ENCODE results near the gene KRTAP5-2.
"Not testable (repeated sequence)": the region's sequence is repeated elsewhere in the genome, so short reads cannot be mapped to it uniquely, and the experiment has no call there.

KRTAP5-2 gene

GRCh38 chr11:1597994-1598380 lies at the start of gene KRTAP5-2:
KRTAP5-2 (minus strand) TSS chr11:1598294; CDS start chr11:1598250, 44 bp downstream.
- H3K4me3 Mint-ChIP-seq: no peak within 1 kb of the TSS
- peaks cover 6% of the 10 kb centered on the region for H3K4me1 Mint-ChIP-seq (ENCODE audit: low read depth)
- no peaks in the 10 kb centered on the region for H3K9me3 Mint-ChIP-seq
- DNase-seq: no peak
- H3K27me3 Mint-ChIP-seq: peaks cover 55% of the 10 kb centered on the region
- H3K36me3 Mint-ChIP-seq (ENCODE audit: low read depth): no peaks in the 10 kb centered on the region
- H3K27ac Mint-ChIP-seq: no peak within 1 kb of the TSS

- H3K36me3 Mint-ChIP-seq (ENCODE audit: low read depth); H3K4me1 Mint-ChIP-seq (ENCODE audit: low read depth); H3K27me3 Mint-ChIP-seq; DNase-seq; H3K9me3 Mint-ChIP-seq; H3K27ac Mint-ChIP-seq; H3K4me3 Mint-ChIP-seq: not testable (repeated sequence)
Observed at GRCh38 chr11:1646540-1646939, 48.4 kb upstream of the KRTAP5-2 start.

GRCh38 chr11:1645357-1645821 lies 47.3 kb upstream of the KRTAP5-2 start:
- Mint-ChIP-seq H3K4me1 (ENCODE audit: low read depth) (no peaks in the 10 kb centered on the region), H3K9me3 (no peaks in the 10 kb centered on the region), H3K36me3 (ENCODE audit: low read depth) (no peaks in the 10 kb centered on the region), H3K4me3 (no peak overlapping the region), H3K27me3 (peaks cover 6% of the 10 kb centered on the region), H3K27ac (no peak overlapping the region)
- DNase-seq: no peak

GRCh38 chr11:1644601-1645356 lies 46.7 kb upstream of the KRTAP5-2 start:
- peaks cover 12% of the 10 kb centered on the region for H3K27me3 Mint-ChIP-seq
- H3K9me3 Mint-ChIP-seq: no peaks in the 10 kb centered on the region
- no peaks in the 10 kb centered on the region for H3K4me1 Mint-ChIP-seq (ENCODE audit: low read depth)
- no peak overlapping the region for H3K27ac Mint-ChIP-seq
- H3K36me3 Mint-ChIP-seq (ENCODE audit: low read depth): no peaks in the 10 kb centered on the region
- no peak overlapping the region for H3K4me3 Mint-ChIP-seq
- no peak for DNase-seq

- no peak for DNase-seq
- no peaks in the 10 kb centered on the region for H3K9me3 Mint-ChIP-seq
- H3K27me3 Mint-ChIP-seq: peaks cover 16% of the 10 kb centered on the region
- H3K4me1 Mint-ChIP-seq (ENCODE audit: low read depth): no peaks in the 10 kb centered on the region
- no peak overlapping the region for H3K27ac Mint-ChIP-seq
- no peak overlapping the region for H3K4me3 Mint-ChIP-seq
- H3K36me3 Mint-ChIP-seq (ENCODE audit: low read depth): no peaks in the 10 kb centered on the region
Observed at GRCh38 chr11:1643146-1643690, 45.1 kb upstream of the KRTAP5-2 start.

- Mint-ChIP-seq H3K9me3 (no peaks in the 10 kb centered on the region), H3K27me3 (peaks cover 16% of the 10 kb centered on the region), H3K36me3 (ENCODE audit: low read depth) (no peaks in the 10 kb centered on the region), H3K4me1 (ENCODE audit: low read depth) (no peaks in the 10 kb centered on the region), H3K27ac (no peak overlapping the region), H3K4me3 (no peak overlapping the region)
- no peak for DNase-seq
Observed at GRCh38 chr11:1642288-1643145, 44.4 kb upstream of the KRTAP5-2 start.

GRCh38 chr11:1641096-1641495 lies 43.0 kb upstream of the KRTAP5-2 start:
- no peaks in the 10 kb centered on the region for H3K36me3 Mint-ChIP-seq (ENCODE audit: low read depth)

GRCh38 chr11:1640076-1640946 lies 42.2 kb upstream of the KRTAP5-2 start:
- no peaks in the 10 kb centered on the region for H3K4me1 Mint-ChIP-seq (ENCODE audit: low read depth)
- no peak overlapping the region for H3K27ac Mint-ChIP-seq
- no peak overlapping the region for H3K4me3 Mint-ChIP-seq
- H3K27me3 Mint-ChIP-seq: peaks cover 22% of the 10 kb centered on the region
- H3K36me3 Mint-ChIP-seq (ENCODE audit: low read depth): no peaks in the 10 kb centered on the region
- DNase-seq: peak; percentile 49
- no peaks in the 10 kb centered on the region for H3K9me3 Mint-ChIP-seq

More at GRCh38 chr11:1641096-1641495, 43.0 kb upstream of the KRTAP5-2 start:
- H3K9me3 Mint-ChIP-seq: no peaks in the 10 kb centered on the region
- peaks cover 16% of the 10 kb centered on the region for H3K27me3 Mint-ChIP-seq
- no peaks in the 10 kb centered on the region for H3K4me1 Mint-ChIP-seq (ENCODE audit: low read depth)
- no peak overlapping the region for H3K4me3 Mint-ChIP-seq
- H3K27ac Mint-ChIP-seq: no peak overlapping the region
- DNase-seq: no peak

- DNase-seq: no peak
- Mint-ChIP-seq H3K27ac (no peak overlapping the region), H3K27me3 (peaks cover 23% of the 10 kb centered on the region), H3K4me3 (no peak overlapping the region), H3K36me3 (ENCODE audit: low read depth) (no peaks in the 10 kb centered on the region), H3K4me1 (ENCODE audit: low read depth) (no peaks in the 10 kb centered on the region), H3K9me3 (no peaks in the 10 kb centered on the region)
Observed at GRCh38 chr11:1639666-1640065, 41.6 kb upstream of the KRTAP5-2 start.

- no peak overlapping the region for H3K27ac Mint-ChIP-seq
- peaks cover 19% of the 10 kb centered on the region for H3K27me3 Mint-ChIP-seq
- no peaks in the 10 kb centered on the region for H3K36me3 Mint-ChIP-seq (ENCODE audit: low read depth)
- H3K4me3 Mint-ChIP-seq: no peak overlapping the region
- H3K4me1 Mint-ChIP-seq (ENCODE audit: low read depth): no peaks in the 10 kb centered on the region
- no peak for DNase-seq
- no peaks in the 10 kb centered on the region for H3K9me3 Mint-ChIP-seq
Observed at GRCh38 chr11:1639102-1639620, 41.1 kb upstream of the KRTAP5-2 start.

GRCh38 chr11:1638344-1638743 lies 40.2 kb upstream of the KRTAP5-2 start:
- no peaks in the 10 kb centered on the region for H3K36me3 Mint-ChIP-seq (ENCODE audit: low read depth)
- no peak for DNase-seq
- H3K9me3 Mint-ChIP-seq: no peaks in the 10 kb centered on the region
- H3K4me1 Mint-ChIP-seq (ENCODE audit: low read depth): no peaks in the 10 kb centered on the region
- H3K4me3 Mint-ChIP-seq: no peak overlapping the region
- peaks cover 19% of the 10 kb centered on the region for H3K27me3 Mint-ChIP-seq
- no peak overlapping the region for H3K27ac Mint-ChIP-seq

- Mint-ChIP-seq H3K4me1 (ENCODE audit: low read depth) (no peaks in the 10 kb centered on the region), H3K4me3 (no peak overlapping the region), H3K27me3 (peaks cover 22% of the 10 kb centered on the region), H3K36me3 (ENCODE audit: low read depth) (no peaks in the 10 kb centered on the region), H3K9me3 (no peaks in the 10 kb centered on the region), H3K27ac (no peak overlapping the region)
- DNase-seq: no peak
Observed at GRCh38 chr11:1637628-1638027, 39.5 kb upstream of the KRTAP5-2 start.

GRCh38 chr11:1636291-1636950 lies 38.3 kb upstream of the KRTAP5-2 start:
- no peaks in the 10 kb centered on the region for H3K36me3 Mint-ChIP-seq (ENCODE audit: low read depth)

More at GRCh38 chr11:1636291-1636950, 38.3 kb upstream of the KRTAP5-2 start:
- no peaks in the 10 kb centered on the region for H3K9me3 Mint-ChIP-seq
- no peak for DNase-seq
- H3K27ac Mint-ChIP-seq: no peak overlapping the region
- no peak overlapping the region for H3K4me3 Mint-ChIP-seq
- peaks cover 2% of the 10 kb centered on the region for H3K4me1 Mint-ChIP-seq (ENCODE audit: low read depth)
- H3K27me3 Mint-ChIP-seq: peaks cover 32% of the 10 kb centered on the region

All from activated T-cell treated with anti-CD3 and anti-CD28 coated beads, Interleukin-2, amount 50 U/mL, for 24 hours (primary cell).